Measurements from ENCODE around the gene CDH13.

DNA sequence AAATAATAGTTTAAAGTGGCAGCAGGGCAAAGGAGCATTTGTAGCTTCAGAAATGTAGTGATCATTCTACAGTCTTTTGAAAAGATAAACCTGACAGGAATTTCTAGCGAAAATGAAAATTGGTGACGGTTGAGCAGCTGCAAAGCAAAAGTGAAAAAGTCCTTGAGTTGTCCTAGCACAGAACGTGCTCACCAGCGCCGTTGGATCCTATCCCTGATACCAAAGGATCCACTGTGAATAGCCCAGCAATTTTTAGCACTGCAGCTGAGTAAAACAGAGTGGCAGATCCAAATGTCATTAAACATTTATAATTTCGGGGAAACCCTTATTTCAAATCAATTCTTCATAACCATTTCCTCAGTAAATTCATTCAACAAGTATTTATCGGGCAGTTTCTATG is 727.2 kb downstream of the CDH13 start:
- TF ChIP-seq EZH2phosphoT487 (IDR thresholded peaks at IDR 0.05; ENCODE audit: low read length) (no peak), EZH2 (optimal IDR thresholded peaks at IDR 0.05; ENCODE audit: low read depth, low read length) (no peak)
